HEK293 (cell line): Measurements from ENCODE around the gene RPL10A.
A peak's percentile ranks its signal among the peaks of the same experiment; 100 is the strongest.

ENCODE experiments used
- CTCF ChIA-PET: fragments of 350-600 bp; formaldehyde crosslinking; extraction: SDS; loops from one replicate; lab custom pipeline; 2021; ENCODE audit warnings: antibody characterized with exemption; lab: Yijun Ruan, JAX
- POLR2A ChIA-PET: fragments of 300-600 bp; formaldehyde crosslinking; extraction: SDS; loops from one replicate; lab custom pipeline; 2020; ENCODE audit warnings: antibody characterized with exemption, inconsistent platforms; lab: Yijun Ruan, JAX
- H3K27ac ChIP-seq: fragments of 200-500 bp; sonication (Bioruptor generic); 2 replicates; pipeline ENCODE4 v1.5.1; 2014; ENCODE audit warnings: low read depth, low read length, control low read depth, inconsistent platforms; ENCODE audit errors: extremely low read depth
- H3K36me3 ChIP-seq, 2 experiments: fragments of 200-500 bp in 1 of 2; sonication (Bioruptor generic) in 1 of 2; 1 replicate in 1 of 2; 2 replicates in 1 of 2; pipeline ENCODE4 v1.5.1; 2014 to 2017; ENCODE audit warnings: inconsistent platforms in 2 of 2, low read length in 2 of 2; ENCODE audit not compliant: control insufficient read depth in 2 of 2, insufficient read depth in 1 of 2
- H3K4me1 ChIP-seq: fragments of 200-500 bp; sonication (Bioruptor generic); 2 replicates; pipeline ENCODE4 v1.5.1; 2014; ENCODE audit warnings: mild to moderate bottlenecking, low read length, inconsistent platforms; ENCODE audit not compliant: control insufficient read depth, insufficient read depth
- H3K4me3 ChIP-seq: 2 replicates; pipeline ENCODE4 v1.5.1; 2011; ENCODE audit warnings: low read depth, mild to moderate bottlenecking, control low read depth, low read length, moderate library complexity
- H3K9me3 ChIP-seq: fragments of 200-500 bp; sonication (Bioruptor generic); 2 replicates; pipeline ENCODE4 v1.5.1; 2014; ENCODE audit warnings: low read depth, low read length, inconsistent platforms; ENCODE audit not compliant: control insufficient read depth, insufficient read depth
- BCL11A ChIP-seq: fragments of 450-650 bp; formaldehyde crosslinking; IDR thresholded peaks from 2 replicates; pipeline ENCODE4 v1.5.1; 2016; ENCODE audit warnings: low read depth, missing biosample characterization, missing genetic modification characterization
- GLI2 ChIP-seq: fragments of 450-650 bp; formaldehyde crosslinking; IDR thresholded peaks from 2 replicates; pipeline ENCODE4; 2017; ENCODE audit warnings: missing biosample characterization, missing genetic modification characterization, low read depth, borderline replicate concordance
- HOXC10 ChIP-seq: sonication (generic); formaldehyde crosslinking; IDR thresholded peaks from 2 replicates; pipeline ENCODE4 v1.8.1; 2023; ENCODE audit warnings: mild to moderate bottlenecking, missing genetic modification reagents
- KLF1 ChIP-seq: fragments of 450-650 bp; formaldehyde crosslinking; IDR thresholded peaks from 2 replicates; pipeline ENCODE4 v1.5.1; 2016; ENCODE audit warnings: missing biosample characterization, missing genetic modification characterization
- PRDM10 ChIP-seq: fragments of 450-650 bp; formaldehyde crosslinking; IDR thresholded peaks from 2 replicates; pipeline ENCODE4 v1.5.1; 2016; ENCODE audit warnings: missing biosample characterization, missing genetic modification characterization
- YY2 ChIP-seq: fragments of 450-650 bp; formaldehyde crosslinking; IDR thresholded peaks from 2 replicates; pipeline ENCODE4 v1.5.1; 2016; ENCODE audit warnings: missing biosample characterization, missing genetic modification characterization
- ZFHX2 ChIP-seq: fragments of 450-650 bp; formaldehyde crosslinking; conservative IDR thresholded peaks from 2 replicates; pipeline ENCODE4 v1.5.1; 2016; ENCODE audit warnings: missing biosample characterization, missing genetic modification characterization
- ZFP3 ChIP-seq: fragments of 450-650 bp; formaldehyde crosslinking; IDR thresholded peaks from 2 replicates; pipeline ENCODE4 v1.5.1; 2016; ENCODE audit warnings: low read depth, missing biosample characterization, missing genetic modification characterization
- ZNF2 ChIP-seq: fragments of 450-650 bp; formaldehyde crosslinking; IDR thresholded peaks from 2 replicates; pipeline ENCODE4 v1.5.1; 2016; ENCODE audit warnings: missing biosample characterization, missing genetic modification characterization
- ZNF248 ChIP-seq: fragments of 450-650 bp; formaldehyde crosslinking; IDR thresholded peaks from 2 replicates; pipeline ENCODE4 v1.5.1; 2017; ENCODE audit warnings: missing biosample characterization, missing genetic modification characterization
- ZNF362 ChIP-seq: fragments of 450-650 bp; formaldehyde crosslinking; IDR thresholded peaks from 2 replicates; pipeline ENCODE4 v1.5.1; 2016; ENCODE audit warnings: missing biosample characterization, missing genetic modification characterization
- ZNF398 ChIP-seq: fragments of 450-650 bp; formaldehyde crosslinking; IDR thresholded peaks from 2 replicates; pipeline ENCODE4 v1.5.1; 2017; ENCODE audit warnings: missing biosample characterization, missing genetic modification characterization
- ZNF514 ChIP-seq: fragments of 450-650 bp; formaldehyde crosslinking; IDR thresholded peaks from 2 replicates; pipeline ENCODE4 v1.5.1; 2016; ENCODE audit warnings: missing biosample characterization, missing genetic modification characterization
- ZNF660 ChIP-seq: fragments of 450-650 bp; IDR thresholded peaks from 2 replicates; pipeline ENCODE4 v1.5.1; 2018; ENCODE audit warnings: missing biosample characterization, mild to moderate bottlenecking, missing genetic modification characterization
- ZNF776 ChIP-seq: fragments of 450-650 bp; formaldehyde crosslinking; IDR thresholded peaks from 2 replicates; pipeline ENCODE4 v1.5.0; 2017; ENCODE audit warnings: missing biosample characterization, missing genetic modification characterization, borderline replicate concordance
- ZNF791 ChIP-seq: fragments of 450-650 bp; formaldehyde crosslinking; IDR thresholded peaks from 2 replicates; pipeline ENCODE4 v1.5.1; 2016; ENCODE audit warnings: missing biosample characterization, missing genetic modification characterization
- TF ChIP-seq, protein P1 (sequence below): fragments of 450-650 bp; formaldehyde crosslinking; IDR thresholded peaks from 2 replicates; pipeline ENCODE4 v1.5.1; 2016; ENCODE audit warnings: missing biosample characterization, missing genetic modification characterization
- TF ChIP-seq, protein P2 (sequence below): fragments of 450-650 bp; formaldehyde crosslinking; IDR thresholded peaks from 2 replicates; pipeline ENCODE4 v1.5.1; 2017; ENCODE audit warnings: missing biosample characterization, missing genetic modification characterization
- TF ChIP-seq, protein P3 (sequence below): fragments of 450-650 bp; formaldehyde crosslinking; IDR thresholded peaks from 2 replicates; pipeline ENCODE4 v1.5.1; 2016; ENCODE audit warnings: missing biosample characterization, missing genetic modification characterization

Gene RPL10A

DNA sequence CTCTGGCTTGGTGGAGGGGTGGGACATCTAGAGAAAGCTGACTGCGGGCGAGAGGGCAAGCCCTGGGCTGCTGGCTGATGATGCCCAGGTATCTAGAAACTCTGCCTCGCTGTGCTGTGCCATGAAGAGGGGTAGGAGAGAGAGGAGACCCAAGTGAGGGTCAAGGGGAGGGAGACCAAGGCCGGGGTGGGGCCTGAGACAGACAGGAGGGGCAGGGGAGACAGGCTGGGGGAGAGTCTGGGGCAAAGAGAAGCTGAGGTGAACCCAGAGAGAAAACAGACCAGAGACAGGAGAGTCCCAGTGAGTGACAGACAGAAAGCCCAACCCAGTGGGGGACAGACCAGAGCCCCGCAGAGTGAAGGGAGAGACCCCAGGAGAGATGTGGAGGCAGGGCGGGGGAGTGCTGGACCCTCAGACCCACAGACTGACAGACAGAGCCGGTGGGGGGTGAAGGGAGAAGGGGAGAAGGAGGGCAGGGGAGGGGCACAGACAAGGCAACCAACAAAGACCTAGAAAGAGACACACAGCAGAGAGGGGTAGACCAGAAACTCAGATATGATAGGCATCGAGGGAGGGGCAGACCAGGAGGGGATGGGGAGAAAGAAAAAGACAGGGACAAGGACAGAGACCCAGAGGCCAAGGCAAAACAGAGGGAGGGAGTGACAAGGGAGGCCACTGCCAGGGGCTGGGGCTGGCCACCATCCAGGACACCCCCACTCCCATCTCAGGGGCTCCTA is 22.8 kb downstream of the RPL10A start (continued):
- TF ChIP-seq, protein P1, sequence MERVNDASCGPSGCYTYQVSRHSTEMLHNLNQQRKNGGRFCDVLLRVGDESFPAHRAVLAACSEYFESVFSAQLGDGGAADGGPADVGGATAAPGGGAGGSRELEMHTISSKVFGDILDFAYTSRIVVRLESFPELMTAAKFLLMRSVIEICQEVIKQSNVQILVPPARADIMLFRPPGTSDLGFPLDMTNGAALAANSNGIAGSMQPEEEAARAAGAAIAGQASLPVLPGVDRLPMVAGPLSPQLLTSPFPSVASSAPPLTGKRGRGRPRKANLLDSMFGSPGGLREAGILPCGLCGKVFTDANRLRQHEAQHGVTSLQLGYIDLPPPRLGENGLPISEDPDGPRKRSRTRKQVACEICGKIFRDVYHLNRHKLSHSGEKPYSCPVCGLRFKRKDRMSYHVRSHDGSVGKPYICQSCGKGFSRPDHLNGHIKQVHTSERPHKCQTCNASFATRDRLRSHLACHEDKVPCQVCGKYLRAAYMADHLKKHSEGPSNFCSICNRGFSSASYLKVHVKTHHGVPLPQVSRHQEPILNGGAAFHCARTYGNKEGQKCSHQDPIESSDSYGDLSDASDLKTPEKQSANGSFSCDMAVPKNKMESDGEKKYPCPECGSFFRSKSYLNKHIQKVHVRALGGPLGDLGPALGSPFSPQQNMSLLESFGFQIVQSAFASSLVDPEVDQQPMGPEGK (tag by site-specific recombination): peak; percentile 63
- TF ChIP-seq ZNF514 (tag by site-specific recombination) (no peak), ZNF660 (tag by site-specific recombination) (no peak), HOXC10 (CRISPR knock-in tag) (no peak), PRDM10 (tag by site-specific recombination) (peak; percentile 86), GLI2 (tag by site-specific recombination) (no peak), ZNF248 (no peak), ZFP3 (tag by site-specific recombination) (no peak), BCL11A (no peak), ZNF362 (tag by site-specific recombination) (no peak), ZNF791 (tag by site-specific recombination) (no peak), YY2 (tag by site-specific recombination) (no peak), ZNF2 (no peak), ZNF776 (tag by site-specific recombination) (no peak), ZFHX2 (tag by site-specific recombination) (no peak)
- TF ChIP-seq, protein P2, sequence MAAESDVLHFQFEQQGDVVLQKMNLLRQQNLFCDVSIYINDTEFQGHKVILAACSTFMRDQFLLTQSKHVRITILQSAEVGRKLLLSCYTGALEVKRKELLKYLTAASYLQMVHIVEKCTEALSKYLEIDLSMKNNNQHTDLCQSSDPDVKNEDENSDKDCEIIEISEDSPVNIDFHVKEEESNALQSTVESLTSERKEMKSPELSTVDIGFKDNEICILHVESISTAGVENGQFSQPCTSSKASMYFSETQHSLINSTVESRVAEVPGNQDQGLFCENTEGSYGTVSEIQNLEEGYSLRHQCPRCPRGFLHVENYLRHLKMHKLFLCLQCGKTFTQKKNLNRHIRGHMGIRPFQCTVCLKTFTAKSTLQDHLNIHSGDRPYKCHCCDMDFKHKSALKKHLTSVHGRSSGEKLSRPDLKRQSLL (tag by site-specific recombination): no peak
- TF ChIP-seq, all 188 proteins: peak for 10

DNA sequence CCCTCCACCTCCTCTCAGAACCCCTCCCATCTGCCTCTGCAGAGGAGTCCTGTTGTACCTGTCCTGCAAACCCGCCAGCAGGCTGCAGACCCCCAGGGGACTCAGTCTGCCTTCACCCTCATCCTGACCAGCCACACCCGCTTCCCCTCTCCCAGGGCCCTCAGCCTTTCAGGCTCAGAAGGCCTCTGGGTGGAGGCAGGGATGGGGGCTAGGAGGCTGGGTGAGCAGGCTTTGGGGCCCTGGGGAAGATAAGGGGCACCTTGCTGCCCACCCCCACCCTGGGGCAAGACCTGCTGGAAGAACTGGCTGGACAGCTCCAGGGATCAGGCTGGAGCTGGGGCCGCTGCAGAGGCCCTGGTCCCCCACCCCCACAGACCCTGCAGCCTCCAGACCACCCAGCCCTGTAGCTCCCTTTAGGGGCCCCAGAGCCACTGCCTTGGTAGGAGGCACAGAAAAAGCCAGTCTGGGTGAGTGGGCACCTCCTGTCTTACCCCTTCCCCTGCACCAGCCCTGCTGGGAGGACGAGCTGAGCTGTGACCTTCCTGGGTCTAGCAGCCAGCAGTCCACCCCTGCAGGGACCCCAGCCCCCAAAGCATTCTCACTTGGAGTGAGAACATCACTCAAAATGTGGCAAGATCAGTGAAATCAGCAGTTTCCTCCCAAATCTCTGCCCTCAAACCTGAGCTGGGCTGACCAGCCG is 23.5 kb downstream of the RPL10A start:
- Histone ChIP-seq H3K9me3 (no peaks in the 10 kb centered on the region), H3K27ac (no peak overlapping the region), H3K36me3 (peaks cover 0 to 4% of the 10 kb centered on the region in 2 experiments; a peak in 1 of 3 replicates), H3K4me3 (no peak overlapping the region), H3K4me1 (peaks cover 21% of the 10 kb centered on the region)
- ChIA-PET CTCF (interaction anchor here (0.6 to 1.2 kb wide), 3 partner anchors 24 to 536 kb away, joined by 3 to 4 read pairs (median 3); partner anchors contain the start of genes MAPK14 and RPL10A), POLR2A (interaction anchor here (0.9 to 15.4 kb wide), 3 partner anchors 9 to 20 kb away, joined by 3 to 198 read pairs (median 3); partner anchors contain the start of gene RPL10A)
- 0 out of 2 replicates have a peak, but pooled peaks have one; percentile 29 for TF ChIP-seq KLF1 (tag by site-specific recombination)
- TF ChIP-seq, protein P3, sequence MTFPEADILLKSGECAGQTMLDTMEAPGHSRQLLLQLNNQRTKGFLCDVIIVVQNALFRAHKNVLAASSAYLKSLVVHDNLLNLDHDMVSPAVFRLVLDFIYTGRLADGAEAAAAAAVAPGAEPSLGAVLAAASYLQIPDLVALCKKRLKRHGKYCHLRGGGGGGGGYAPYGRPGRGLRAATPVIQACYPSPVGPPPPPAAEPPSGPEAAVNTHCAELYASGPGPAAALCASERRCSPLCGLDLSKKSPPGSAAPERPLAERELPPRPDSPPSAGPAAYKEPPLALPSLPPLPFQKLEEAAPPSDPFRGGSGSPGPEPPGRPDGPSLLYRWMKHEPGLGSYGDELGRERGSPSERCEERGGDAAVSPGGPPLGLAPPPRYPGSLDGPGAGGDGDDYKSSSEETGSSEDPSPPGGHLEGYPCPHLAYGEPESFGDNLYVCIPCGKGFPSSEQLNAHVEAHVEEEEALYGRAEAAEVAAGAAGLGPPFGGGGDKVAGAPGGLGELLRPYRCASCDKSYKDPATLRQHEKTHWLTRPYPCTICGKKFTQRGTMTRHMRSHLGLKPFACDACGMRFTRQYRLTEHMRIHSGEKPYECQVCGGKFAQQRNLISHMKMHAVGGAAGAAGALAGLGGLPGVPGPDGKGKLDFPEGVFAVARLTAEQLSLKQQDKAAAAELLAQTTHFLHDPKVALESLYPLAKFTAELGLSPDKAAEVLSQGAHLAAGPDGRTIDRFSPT: 0 out of 2 replicates have a peak, but pooled peaks have one; percentile 10
- no peak for TF ChIP-seq ZNF398 (tag by site-specific recombination)
